Astrocyte (in vitro differentiated cells and primary cell): ENCODE data around the gene CHN2. TPM values are rescaled to one million over a fixed set of nuclear protein-coding genes. Genes with fewer than 3 reads are reported as not detected.

Source experiments
- DNase-seq: peaks from one replicate; pipeline ENCODE4 v3.0.0-alpha.2; 2010; ENCODE audit warnings: low read depth
- FAIRE-seq: peaks from 2 replicates; lab custom pipeline; 2011; peaks lifted over from hg19 to GRCh38; lab: Jason Lieb, UNC
- H2AFZ ChIP-seq: 2 replicates; pipeline ENCODE4 v1.6.0; 2012; ENCODE audit warnings: low read depth, low read length, inconsistent platforms
- H3K27ac ChIP-seq: 2 replicates; pipeline ENCODE4 v1.5.1; 2011; ENCODE audit warnings: low read depth, low read length, inconsistent platforms
- H3K27me3 ChIP-seq: 2 replicates; pipeline ENCODE4 v1.6.0; 2011; ENCODE audit warnings: low read length, inconsistent platforms; ENCODE audit not compliant: insufficient read depth
- H3K36me3 ChIP-seq: 2 replicates; pipeline ENCODE4 v1.5.1; 2011; ENCODE audit warnings: low read length, inconsistent platforms; ENCODE audit not compliant: insufficient read depth
- H3K4me1 ChIP-seq: 2 replicates; pipeline ENCODE4 v1.5.1; 2011; ENCODE audit warnings: low read length, inconsistent platforms; ENCODE audit not compliant: insufficient read depth
- H3K4me2 ChIP-seq: 2 replicates; pipeline ENCODE4 v1.6.0; 2012; ENCODE audit warnings: low read length, inconsistent platforms
- H3K4me3 ChIP-seq: 2 replicates; pipeline ENCODE4 v1.5.1; 2011; ENCODE audit warnings: low read depth, mild to moderate bottlenecking, low read length, inconsistent platforms; ENCODE audit not compliant: insufficient read depth
- H3K79me2 ChIP-seq: 2 replicates; pipeline ENCODE4 v1.6.0; 2012; ENCODE audit warnings: mild to moderate bottlenecking, low read length, inconsistent platforms; ENCODE audit not compliant: insufficient read depth
- H3K9ac ChIP-seq: 2 replicates; pipeline ENCODE4 v1.6.0; 2012; ENCODE audit warnings: mild to moderate bottlenecking, low read length, inconsistent platforms
- H3K9me3 ChIP-seq: 2 replicates; pipeline ENCODE4 v1.5.1; 2012; ENCODE audit warnings: low read depth, mild to moderate bottlenecking, low read length, inconsistent platforms; ENCODE audit not compliant: insufficient read depth
- H4K20me1 ChIP-seq: 2 replicates; pipeline ENCODE4 v1.6.0; 2012; ENCODE audit warnings: low read length, inconsistent platforms; ENCODE audit not compliant: insufficient read depth
- H3K27ac Mint-ChIP-seq: one replicate; pipeline ENCODE4 v1.8.0; 2021; ENCODE audit warnings: mild to moderate bottlenecking, mixed read lengths; ENCODE audit not compliant: unreplicated experiment
- H3K27me3 Mint-ChIP-seq: one replicate; pipeline ENCODE4 v1.8.0; 2021; ENCODE audit warnings: low read depth, mixed read lengths; ENCODE audit not compliant: unreplicated experiment
- H3K36me3 Mint-ChIP-seq: one replicate; pipeline ENCODE4 v1.8.0; 2021; ENCODE audit warnings: low read depth, mixed read lengths; ENCODE audit not compliant: unreplicated experiment
- H3K4me1 Mint-ChIP-seq: one replicate; pipeline ENCODE4 v1.8.0; 2021; ENCODE audit warnings: low read depth, mixed read lengths; ENCODE audit not compliant: unreplicated experiment
- H3K4me3 Mint-ChIP-seq: one replicate; pipeline ENCODE4 v1.8.0; 2021; ENCODE audit warnings: mild to moderate bottlenecking, moderate library complexity, mixed read lengths; ENCODE audit not compliant: unreplicated experiment
- H3K9me3 Mint-ChIP-seq: one replicate; pipeline ENCODE4 v1.8.0; 2021; ENCODE audit warnings: mild to moderate bottlenecking, mixed read lengths; ENCODE audit not compliant: unreplicated experiment
- CTCF ChIP-seq: IDR thresholded peaks from 2 replicates; pipeline ENCODE4 v1.5.1; 2011; ENCODE audit warnings: low read depth, mild to moderate bottlenecking, inconsistent platforms, low read length, moderate library complexity; ENCODE audit not compliant: insufficient read depth
- EZH2 ChIP-seq: IDR thresholded peaks from 2 replicates; pipeline ENCODE4 v1.6.1; 2012; ENCODE audit warnings: mild to moderate bottlenecking, low read length, inconsistent platforms; ENCODE audit not compliant: insufficient read depth
- total RNA-seq: library from RNA; stranded (reverse); gene quantifications from 2 replicates; pipeline ENCODE4 v1.2.1, GENCODE V29; 2021

CHN2 gene
- total RNA-seq, 1 donor from 2014 or later = 2.5 TPM

DNA sequence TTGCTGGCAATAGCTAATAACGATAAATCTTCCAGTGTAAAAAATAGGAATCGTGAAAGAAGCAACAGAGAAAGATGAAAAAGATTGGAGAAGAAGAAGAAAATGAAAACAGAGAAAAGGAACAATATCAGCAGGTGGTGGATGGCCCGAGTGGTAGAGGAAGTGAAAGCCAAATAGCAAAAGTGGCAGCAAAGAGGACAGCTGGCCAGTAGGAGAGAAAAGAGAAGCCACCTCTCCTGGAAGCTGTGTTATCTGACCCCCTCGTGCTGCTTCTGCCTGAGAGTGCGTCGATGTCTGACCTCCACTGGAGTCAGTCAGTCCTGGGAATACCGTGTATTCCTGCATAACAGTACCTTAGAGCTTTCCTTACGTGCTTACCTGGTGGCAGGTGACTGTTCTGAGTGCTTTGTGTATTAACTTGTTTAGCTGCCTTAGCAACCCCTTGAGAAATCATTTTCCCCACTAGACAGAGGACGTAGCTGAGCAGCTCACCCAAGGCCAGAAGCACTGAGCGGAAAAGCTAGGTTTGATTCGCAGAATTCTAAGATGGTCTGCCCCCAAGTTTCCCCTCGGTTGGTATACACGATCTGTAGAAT lies 88.3 kb downstream of the CHN2 start:
- H3K4me1 ChIP-seq = peaks cover 26% of the 10 kb centered on the region
- H3K9me3 ChIP-seq = no peaks in the 10 kb centered on the region
- no peak overlapping the region for H3K4me2 ChIP-seq
- no peak overlapping the region for H3K9ac ChIP-seq
- H3K9me3 Mint-ChIP-seq = peaks cover 3% of the 10 kb centered on the region
- no peak overlapping the region for H3K4me3 Mint-ChIP-seq
- no peak overlapping the region for H3K27ac ChIP-seq
- H3K4me1 Mint-ChIP-seq = peaks cover 22% of the 10 kb centered on the region
- H3K4me3 ChIP-seq = no peak overlapping the region
- peaks cover 4% of the 10 kb centered on the region for H4K20me1 ChIP-seq
- DNase-seq (no peak), FAIRE-seq (no peak)
- H3K36me3 Mint-ChIP-seq = no peaks in the 10 kb centered on the region
- H3K27me3 ChIP-seq = peaks cover 45% of the 10 kb centered on the region
- TF ChIP-seq CTCF (no peak), EZH2 (no peak)
- no peaks in the 10 kb centered on the region for H3K36me3 ChIP-seq
- no peak overlapping the region for H2AFZ ChIP-seq
- peaks cover 17% of the 10 kb centered on the region for H3K27me3 Mint-ChIP-seq
- H3K27ac Mint-ChIP-seq = no peak overlapping the region
- no peaks in the 10 kb centered on the region for H3K79me2 ChIP-seq

- TF ChIP-seq CTCF (no peak), EZH2 (no peak)
- H3K4me3 ChIP-seq = no peak overlapping the region
- peaks cover 9% of the 10 kb centered on the region for H3K27me3 Mint-ChIP-seq
Measured at GRCh38 chr7:29284696-29285443, 90.3 kb downstream of the CHN2 start.

GRCh38 chr7:29285444-29285793 lies 90.8 kb downstream of the CHN2 start:
- FAIRE-seq (peak; percentile 59), DNase-seq (peak; percentile 96)
- Histone ChIP-seq H3K4me1 (peaks cover 37% of the 10 kb centered on the region), H3K9ac (no peak overlapping the region), H3K79me2 (no peaks in the 10 kb centered on the region), H4K20me1 (peaks cover 4% of the 10 kb centered on the region), H3K36me3 (no peaks in the 10 kb centered on the region), H3K27ac (peak overlapping the region; percentile 44), H2AFZ (no peak overlapping the region), H3K4me3 (no peak overlapping the region), H3K27me3 (peaks cover 37% of the 10 kb centered on the region), H3K4me2 (peak overlapping the region; percentile 65), H3K9me3 (no peaks in the 10 kb centered on the region)
- Mint-ChIP-seq H3K27me3 (peaks cover 10% of the 10 kb centered on the region), H3K36me3 (no peaks in the 10 kb centered on the region), H3K4me1 (peaks cover 22% of the 10 kb centered on the region), H3K9me3 (no peaks in the 10 kb centered on the region), H3K27ac (peak overlapping the region; percentile 90), H3K4me3 (no peak overlapping the region)
- no peak for TF ChIP-seq EZH2
- no peak for TF ChIP-seq CTCF

More at GRCh38 chr7:29284696-29285443, 90.3 kb downstream of the CHN2 start:
- peak overlapping the region; percentile 90 for H3K27ac Mint-ChIP-seq
- no peak for DNase-seq
- Histone ChIP-seq H3K4me2 (peak overlapping the region; percentile 65), H3K9me3 (no peaks in the 10 kb centered on the region), H3K79me2 (no peaks in the 10 kb centered on the region), H3K27ac (no peak overlapping the region), H3K36me3 (no peaks in the 10 kb centered on the region), H3K9ac (no peak overlapping the region), H3K4me1 (peaks cover 37% of the 10 kb centered on the region), H4K20me1 (peaks cover 4% of the 10 kb centered on the region), H2AFZ (no peak overlapping the region), H3K27me3 (peaks cover 36% of the 10 kb centered on the region)
- peak overlapping the region; percentile 30 for H3K4me3 Mint-ChIP-seq
- peaks cover 22% of the 10 kb centered on the region for H3K4me1 Mint-ChIP-seq
- no peaks in the 10 kb centered on the region for H3K9me3 Mint-ChIP-seq
- no peaks in the 10 kb centered on the region for H3K36me3 Mint-ChIP-seq
- peak; percentile 43 for FAIRE-seq
